K562 (cell line): ENCODE measurements around the gene STAT6. TPM values are rescaled to one million over a fixed set of nuclear protein-coding genes. Genes with fewer than 3 reads are reported as not detected.

ENCODE experiments used
- E2F8 ChIP-seq: fragments of 450-650 bp; IDR thresholded peaks from 2 replicates; pipeline ENCODE4 v1.7.1; 2018; ENCODE audit warnings: mild to moderate bottlenecking, low read depth; ENCODE audit not compliant: partially characterized antibody
- KLF10 ChIP-seq: fragments of 250-450 bp; sonication (Bioruptor Pico); IDR thresholded peaks from 2 replicates; pipeline ENCODE4 v1.6.1; 2021; ENCODE audit warnings: matching md5 sums
- PCBP2 ChIP-seq: fragments of 200-400 bp; formaldehyde crosslinking; IDR thresholded peaks from 2 replicates; pipeline ENCODE4 v1.6.1; 2018; ENCODE audit warnings: low read length, low read depth, mild to moderate bottlenecking, moderate library complexity; ENCODE audit not compliant: poor library complexity, severe bottlenecking
- POLR3A ChIP-seq: IDR thresholded peaks from 2 replicates; pipeline ENCODE4 v1.6.1; 2011; ENCODE audit warnings: borderline replicate concordance, mild to moderate bottlenecking, moderate library complexity; ENCODE audit not compliant: insufficient read length, insufficient read depth; ENCODE audit errors: extremely low read depth
- REST ChIP-seq, 2 experiments: fragments of 450-650 bp; formaldehyde crosslinking in 1 of 2; IDR thresholded peaks; 2 replicates each; pipeline versions ENCODE4 v1.4.0 to v1.6.1; 2014 to 2020; ENCODE audit warnings: mild to moderate bottlenecking in 2 of 2, borderline replicate concordance in 1 of 2, low read depth in 1 of 2
- SMARCA5 ChIP-seq: fragments of 450-650 bp; IDR thresholded peaks from 2 replicates; pipeline ENCODE4 v1.6.1; 2016
- SRSF1 ChIP-seq: fragments of 200-400 bp; formaldehyde crosslinking; IDR thresholded peaks from 2 replicates; pipeline ENCODE4 v1.6.1; 2017; ENCODE audit warnings: mild to moderate bottlenecking, low read depth, low read length, moderate library complexity
- ZBTB11 ChIP-seq, 3 experiments: fragments of 200-800 bp in 1 of 3; fragments of 250-450 bp in 1 of 3; fragments of 450-650 bp in 1 of 3; sonication (Bioruptor Pico) in 1 of 3; sonication (Bioruptor generic) in 1 of 3; formaldehyde crosslinking in 1 of 3; IDR thresholded peaks; 2 replicates each; pipeline versions ENCODE4 v1.6.1 to v1.8.0; 2016 to 2022; ENCODE audit warnings: mild to moderate bottlenecking in 2 of 3, missing genetic modification characterization in 2 of 3, missing compliant biosample characterization in 1 of 3, moderate library complexity in 1 of 3
- ZNF143 ChIP-seq: sonication (generic); formaldehyde crosslinking; IDR thresholded peaks from 2 replicates; pipeline ENCODE4 v1.9.0; 2022; ENCODE audit warnings: mild to moderate bottlenecking, missing genetic modification reagents
- ZNF444 ChIP-seq: fragments of 250-450 bp; sonication (Bioruptor Pico); IDR thresholded peaks from 2 replicates; pipeline ENCODE4 v1.4.0; 2020; ENCODE audit warnings: mild to moderate bottlenecking, moderate library complexity
- polyA plus RNA-seq, 8 experiments: library from polyadenylated mRNA; depleted of rRNA in 4 of 8; stranded (reverse) in 5 of 8; unstranded in 3 of 8; fragments of >200 nt; fragmentation: Nextera tagmentation in 2 of 8; fragmentation: Illumina TruSeq in 1 of 8; extraction: Ambion mirVana in 2 of 8; extraction: Trizol in 1 of 8; gene quantifications; 2 replicates each; pipeline versions ENCODE4 v1.2.1 to v1.2.3, GENCODE V29; 2011 to 2014; ENCODE audit warnings: inconsistent platforms in 1 of 8, missing spikeins in 1 of 8
- total RNA-seq, 7 experiments: library from RNA; depleted of rRNA in 6 of 7; stranded (reverse); fragments of >200 nt in 6 of 7; fragmentation: Illumina TruSeq in 2 of 7; extraction: Trizol in 2 of 7; gene quantifications; 2 replicates each; pipeline versions ENCODE4 v1.2.1 to v1.2.3, GENCODE V29; 2011 to 2021; ENCODE audit warnings: low replicate concordance in 1 of 7
- TF ChIP-seq, protein P1 (sequence below): sonication (generic); formaldehyde crosslinking; IDR thresholded peaks from 2 replicates; pipeline ENCODE4 v1.9.0; 2022; ENCODE audit warnings: mild to moderate bottlenecking, missing genetic modification reagents

Gene STAT6
- total and polyA plus RNA-seq, 9 of the 15 experiments (the other 6 are each of a cell fraction or from before 2014, with no cell fraction given): 2.4 to 49.5 (median 26.5) TPM

DNA sequence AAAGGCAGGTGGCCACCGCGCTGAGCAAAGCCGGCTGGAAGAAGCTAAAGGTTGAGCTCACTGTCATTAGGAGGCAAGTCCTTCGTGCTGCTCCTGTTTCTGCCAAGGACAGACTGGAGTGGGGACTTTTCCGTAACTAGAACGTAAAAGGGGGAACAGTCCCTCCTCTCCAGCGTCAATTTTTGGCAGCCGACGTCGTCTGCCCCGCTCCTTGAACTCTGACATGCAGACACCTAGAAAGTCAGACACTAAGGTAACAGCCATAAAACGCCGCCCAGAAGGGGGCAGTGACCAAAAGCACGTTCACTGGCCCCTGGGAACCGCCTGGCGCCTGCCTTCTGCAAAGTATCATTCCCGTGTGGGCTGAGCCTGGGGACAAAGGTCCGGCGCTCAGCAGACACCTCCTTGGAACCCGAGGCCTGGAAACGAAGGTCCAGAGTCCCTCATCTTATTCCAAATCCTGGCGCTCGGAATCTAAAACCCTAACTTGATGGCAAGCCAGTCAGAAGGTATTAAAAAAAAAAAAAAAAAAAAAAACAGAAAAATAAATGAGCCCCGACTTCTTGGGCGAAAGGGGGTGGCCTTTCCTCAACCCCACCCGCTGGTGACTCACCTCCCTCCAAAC, 16.1 kb upstream of the STAT6 start (continued):
- no peak for TF ChIP-seq ZBTB11 (CRISPR knock-in tag; IDR thresholded peaks at IDR 0.05)
- no peak for TF ChIP-seq ZNF143 (CRISPR knock-in tag)
- no peak for TF ChIP-seq SRSF1
- TF ChIP-seq, protein P1, sequence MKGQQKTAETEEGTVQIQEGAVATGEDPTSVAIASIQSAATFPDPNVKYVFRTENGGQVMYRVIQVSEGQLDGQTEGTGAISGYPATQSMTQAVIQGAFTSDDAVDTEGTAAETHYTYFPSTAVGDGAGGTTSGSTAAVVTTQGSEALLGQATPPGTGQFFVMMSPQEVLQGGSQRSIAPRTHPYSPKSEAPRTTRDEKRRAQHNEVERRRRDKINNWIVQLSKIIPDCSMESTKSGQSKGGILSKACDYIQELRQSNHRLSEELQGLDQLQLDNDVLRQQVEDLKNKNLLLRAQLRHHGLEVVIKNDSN (CRISPR knock-in tag): no peak
- no peak for TF ChIP-seq KLF10 (CRISPR knock-in tag)
- no peak for TF ChIP-seq PCBP2
- no peak for TF ChIP-seq SMARCA5
- TF ChIP-seq REST (IDR thresholded peaks at IDR 0.05; ENCODE audit: borderline replicate concordance): peak; percentile 80
- no peak for TF ChIP-seq REST (CRISPR knock-in tag; IDR thresholded peaks at IDR 0.05; ENCODE audit: low read depth)
- no peak for TF ChIP-seq POLR3A
- TF ChIP-seq E2F8: no peak
- no peak for TF ChIP-seq ZNF444 (CRISPR knock-in tag)
